UCSD-AML1 (cell line): ENCODE measurements around the gene ABO.
"Not testable (repeated sequence)": the region's sequence is repeated elsewhere in the genome, so short reads cannot be mapped to it uniquely, and the experiment has no call there.

ENCODE experiments used
- DNase-seq: peaks from one replicate; lab custom pipeline; 2025; ENCODE audit not compliant: unreplicated experiment; lab: John Stamatoyannopoulos, UW

The ABO gene

GRCh38 chr9:133264235-133264764 lies 10.7 kb downstream of the ABO start:
- DNase-seq = no peak

GRCh38 chr9:133263557-133263956 lies 11.4 kb downstream of the ABO start:
- no peak for DNase-seq

GRCh38 chr9:133262226-133262625 lies 12.8 kb downstream of the ABO start:
- no peak for DNase-seq

- no peak for DNase-seq
These were observed 13.3 kb downstream of the ABO start for GRCh38 chr9:133261753-133262120.

GRCh38 chr9:133261103-133261752 lies 13.8 kb downstream of the ABO start:
- DNase-seq = no peak

- no peak for DNase-seq
These were observed 14.5 kb downstream of the ABO start for GRCh38 chr9:133260334-133261102.

- no peak for DNase-seq
These were observed 16.7 kb downstream of the ABO start for GRCh38 chr9:133258061-133259015.

- DNase-seq = no peak
These were observed 17.5 kb downstream of the ABO start for GRCh38 chr9:133257465-133257956.

- no peak for DNase-seq
These were observed 18.3 kb downstream of the ABO start for GRCh38 chr9:133256686-133257091.

GRCh38 chr9:133256136-133256461 lies 18.9 kb downstream of the ABO start:
- DNase-seq = no peak

GRCh38 chr9:133255371-133256135 lies 19.4 kb downstream of the ABO start:
- DNase-seq = no peak

- no peak for DNase-seq
These were observed 20.5 kb downstream of the ABO start for GRCh38 chr9:133254471-133254870.

GRCh38 chr9:133253268-133253667 lies 21.7 kb downstream of the ABO start:
- no peak for DNase-seq

GRCh38 chr9:133252301-133253020 lies 22.5 kb downstream of the ABO start:
- DNase-seq = no peak

- no peak for DNase-seq
These were observed 23.2 kb downstream of the ABO start for GRCh38 chr9:133251773-133252172.

GRCh38 chr9:133251221-133251620 lies 23.8 kb downstream of the ABO start:
- not testable (repeated sequence) for DNase-seq

- no peak for DNase-seq
These were observed 24.2 kb downstream of the ABO start for GRCh38 chr9:133250741-133251170.

GRCh38 chr9:133249337-133249736 lies 25.7 kb downstream of the ABO start:
- no peak for DNase-seq

GRCh38 chr9:133248726-133249295 lies 26.2 kb downstream of the ABO start:
- no peak for DNase-seq
